Prostate gland (tissue), 2 donors: ENCODE measurements around the gene PDE1C. TPM values are rescaled to one million over a fixed set of nuclear protein-coding genes. Genes with fewer than 3 reads are reported as not detected.

Experiments used
- DNase-seq: peaks from one replicate; pipeline ENCODE4 v3.0.0-alpha.2; 2019; ENCODE audit warnings: low spot score
- H3K27ac ChIP-seq, 2 donors: fragments of 200-600 bp; sonication (generic); 2 replicates each; pipeline ENCODE4 v1.5.1; 2017 to 2019
- H3K27me3 ChIP-seq: fragments of 200-600 bp; sonication (generic); replicated peaks from 2 replicates; pipeline ENCODE4 v1.5.1; 2019; ENCODE audit not compliant: insufficient read depth
- H3K36me3 ChIP-seq, 2 donors: fragments of 200-600 bp; sonication (generic); 1 replicate in 1 of 2; 2 replicates in 1 of 2; pipeline versions ENCODE4 v1.5.1 to v1.8.1; 2017 to 2019
- H3K4me1 ChIP-seq: fragments of 200-600 bp; sonication (generic); replicated peaks from 2 replicates; pipeline ENCODE4 v1.5.1; 2019
- H3K4me3 ChIP-seq, 2 donors: fragments of 200-600 bp; sonication (generic); 2 replicates each; pipeline ENCODE4 v1.5.1; 2017 to 2019
- H3K9me3 ChIP-seq: fragments of 200-600 bp; sonication (generic); 2 replicates; pipeline ENCODE4 v1.5.1; 2017
- CTCF ChIP-seq, 4 experiments: fragments of 200-600 bp in 2 of 4; fragments of 450-650 bp in 2 of 4; sonication (generic) in 2 of 4; IDR thresholded peaks; 1 replicate in 3 of 4; 2 replicates in 1 of 4; pipeline ENCODE4 v1.5.1; 2016 to 2019; ENCODE audit warnings: antibody characterized with exemption in 4 of 4, mild to moderate bottlenecking in 2 of 4, moderate library complexity in 2 of 4
- POLR2A ChIP-seq: fragments of 450-650 bp; IDR thresholded peaks from one replicate; pipeline ENCODE4 v1.6.1; 2016; ENCODE audit warnings: antibody characterized with exemption, mild to moderate bottlenecking
- POLR2AphosphoS5 ChIP-seq: sonication (generic); formaldehyde crosslinking; IDR thresholded peaks from one replicate; pipeline ENCODE4 v1.6.1; 2017; ENCODE audit warnings: antibody characterized with exemption
- WGBS: methylation state at CpG from one replicate; pipeline ENCODE4 v1.1.5; 2018; 5-methylcytosine and 5-hydroxymethylcytosine counted together
- intact Hi-C: fragments of 100-400 bp; cut with DNase I; formaldehyde crosslinking; loops from one replicate; pipeline ENCODE4 v1.14.2; 2022
- total RNA-seq, 2 donors: library from RNA; depleted of rRNA; stranded (reverse); fragments of >200 nt; gene quantifications; one replicate each; pipeline ENCODE4 v1.1.0, GENCODE V29; 2016

Gene PDE1C
- total RNA-seq, 2 donors from 2014 or later, result 2.4 to 4.2 TPM

DNA sequence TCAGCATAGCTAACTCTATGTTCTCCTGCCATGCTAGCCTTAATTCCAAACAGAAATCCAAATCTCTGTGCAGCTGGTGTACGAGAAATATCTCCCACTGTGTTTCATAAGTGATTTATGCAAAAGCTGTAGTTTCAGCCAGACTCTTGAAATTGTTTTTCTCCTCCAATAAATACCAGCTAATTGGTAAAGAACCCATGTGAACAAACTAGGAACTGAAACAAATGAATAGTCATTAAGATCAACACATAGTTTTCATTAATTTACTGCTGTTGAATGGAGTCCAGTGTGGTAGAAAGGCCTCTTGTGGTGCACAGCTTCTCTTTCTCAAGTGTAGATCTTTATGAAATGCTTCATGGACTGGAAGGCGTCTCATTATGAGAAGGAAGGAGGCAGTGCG lies 364.8 kb downstream of the PDE1C start:
- TF ChIP-seq CTCF (IDR thresholded peaks at IDR 0.05) (no peak), POLR2A (no peak), POLR2AphosphoS5 (no peak)
- intact Hi-C loops, result no loop called here
- no peak overlapping the region for H3K27ac ChIP-seq
- no peaks in the 10 kb centered on the region for H3K9me3 ChIP-seq
- no peaks in the 10 kb centered on the region for H3K4me1 ChIP-seq
- 87% methylated on average over 3 of the region's 3 CpGs for WGBS
- H3K27me3 ChIP-seq, result no peaks in the 10 kb centered on the region
- no peak overlapping the region for H3K4me3 ChIP-seq
- no peaks in the 10 kb centered on the region for H3K36me3 ChIP-seq
- DNase-seq, result no peak

DNA sequence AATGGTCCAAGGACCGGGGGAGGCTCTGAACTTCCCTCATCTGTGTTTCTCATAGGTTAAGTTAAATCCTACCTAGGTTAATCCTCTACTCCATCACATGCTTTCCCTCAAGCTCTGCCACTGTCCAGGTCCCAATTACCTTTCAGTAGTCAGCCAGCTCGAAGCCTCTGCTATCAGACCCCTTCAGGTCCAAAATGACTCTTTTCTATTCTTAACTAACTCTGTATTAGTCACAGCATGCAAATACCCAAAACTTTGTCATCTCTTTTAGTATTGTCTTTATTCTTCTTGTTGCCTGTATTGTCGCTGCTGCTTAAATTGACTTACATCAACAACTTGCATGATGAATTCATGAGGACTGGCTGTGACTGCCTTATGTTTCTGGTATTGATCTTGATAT lies 367.9 kb downstream of the PDE1C start:
- H3K27me3 ChIP-seq, result no peaks in the 10 kb centered on the region
- intact Hi-C loops, result no loop called here
- no peaks in the 10 kb centered on the region for H3K4me1 ChIP-seq
- WGBS, result 90% methylated on average over 3 of the region's 3 CpGs
- no peak overlapping the region for H3K27ac ChIP-seq
- H3K36me3 ChIP-seq, result no peaks in the 10 kb centered on the region
- H3K9me3 ChIP-seq, result no peaks in the 10 kb centered on the region
- no peak overlapping the region for H3K4me3 ChIP-seq
- no peak for DNase-seq
- no peak for TF ChIP-seq POLR2A
- TF ChIP-seq POLR2AphosphoS5, result no peak
- TF ChIP-seq CTCF (IDR thresholded peaks at IDR 0.05), result no peak
